ENCODE data around the gene A4GALT. TPM values are rescaled to one million over a fixed set of nuclear protein-coding genes. Genes with fewer than 3 reads are reported as not detected.
A peak's percentile ranks its signal among the peaks of the same experiment; 100 is the strongest.

Gene A4GALT
- total RNA-seq, 2 experiments from 2014 or later = not detected

GRCh38 chr22:42651134-42651533, 69.5 kb downstream of the A4GALT start:
- H3K27me3 ChIP-seq (ENCODE audit: control insufficient read depth in 1 of 2, insufficient read depth in 2 of 2, low read length in 2 of 2) = peaks cover 0 to 2% of the 10 kb centered on the region in 2 experiments
- H3K36me3 Mint-ChIP-seq (ENCODE audit: low read depth) = peaks cover 5% of the 10 kb centered on the region
- H3K27ac ChIP-seq (ENCODE audit: low read depth in 1 of 2, low read length in 2 of 2) = no peak overlapping the region
- H3K4me1 Mint-ChIP-seq (ENCODE audit: low read depth) = peaks cover 14% of the 10 kb centered on the region
- ChIA-PET POLR2A (no interaction called here), CTCF (no interaction called here)
- peak overlapping the region; percentile 65 for H3K4me3 Mint-ChIP-seq
- no peaks in the 10 kb centered on the region for H3K9me3 Mint-ChIP-seq
- no peaks in the 10 kb centered on the region for H3K9me3 ChIP-seq (ENCODE audit: control insufficient read depth in 1 of 2, insufficient read depth in 1 of 2, low read length in 2 of 2)
- no peaks in the 10 kb centered on the region for H3K27me3 Mint-ChIP-seq
- ATAC-seq (ENCODE audit: poor library complexity) = no peak
- no peak overlapping the region for H3K4me3 ChIP-seq (ENCODE audit: low read length)
- H3K27ac Mint-ChIP-seq = peak overlapping the region; percentile 49
- peaks cover 3% of the 10 kb centered on the region for H3K36me3 ChIP-seq (ENCODE audit: insufficient read depth, low read length)
- intact Hi-C loops (cut with DNase I, micrococcal nuclease) = no loop called here
- no peak for TF ChIP-seq CTCF (IDR thresholded peaks at IDR 0.05)
- no peak for DNase-seq
- H3K4me1 ChIP-seq (ENCODE audit: insufficient read depth, low read length) = peaks cover 34% of the 10 kb centered on the region

- ATAC-seq (ENCODE audit: poor library complexity) (peak; percentile 76), DNase-seq (peak; percentile 50 to 88 (median 72))
- peaks cover 3% of the 10 kb centered on the region for H3K36me3 ChIP-seq (ENCODE audit: insufficient read depth, low read length)
- no peaks in the 10 kb centered on the region for H3K27me3 Mint-ChIP-seq
- POLR2A ChIA-PET = interaction anchor here (0.8 to 4.9 kb wide), 8 partner anchors 29 to 1181 kb away, joined by 3 to 58 read pairs (median 3); partner anchors contain the start of genes ACO2, ARFGAP3, EFCAB6 and PACSIN2
- H3K9me3 Mint-ChIP-seq = no peaks in the 10 kb centered on the region
- CTCF ChIA-PET = no interaction called here
- peaks cover 49% of the 10 kb centered on the region for H3K4me1 ChIP-seq (ENCODE audit: insufficient read depth, low read length)
- peak within 1 kb of the TSS; percentile 38 to 66 for H3K27ac ChIP-seq (ENCODE audit: low read depth in 1 of 2, low read length in 2 of 2)
- peak within 1 kb of the TSS; percentile 98 for H3K27ac Mint-ChIP-seq
- H3K27me3 ChIP-seq (ENCODE audit: control insufficient read depth in 1 of 2, insufficient read depth in 2 of 2, low read length in 2 of 2) = peaks cover 0 to under 1% of the 10 kb centered on the region in 2 experiments
- intact Hi-C loops (cut with DNase I, micrococcal nuclease) = loop anchor here (1.0 to 2.0 kb wide), 2 partner anchors 35 kb away; partner anchors contain the start of gene POLDIP3 (in 2 of the 2)
- no peaks in the 10 kb centered on the region for H3K9me3 ChIP-seq (ENCODE audit: control insufficient read depth in 1 of 2, insufficient read depth in 1 of 2, low read length in 2 of 2)
- peak within 1 kb of the TSS; percentile 82 for H3K4me3 ChIP-seq (ENCODE audit: low read length)
- peaks cover 5% of the 10 kb centered on the region for H3K36me3 Mint-ChIP-seq (ENCODE audit: low read depth)
- peaks cover 27% of the 10 kb centered on the region for H3K4me1 Mint-ChIP-seq (ENCODE audit: low read depth)
- peak within 1 kb of the TSS; percentile 99 for H3K4me3 Mint-ChIP-seq
- no peak for TF ChIP-seq CTCF (IDR thresholded peaks at IDR 0.05)
Observed at GRCh38 chr22:42649246-42650099, 71.2 kb downstream of the A4GALT start, which contains the start of gene CYB5R3. Gene CYB5R3, minus strand, starts transcription at chr22:42649392. Its CDS starts 77 bp downstream, at chr22:42649315.

GRCh38 chr22:42648368-42649245, 72.1 kb downstream of the A4GALT start:
- peak overlapping the region; percentile 98 for H3K27ac Mint-ChIP-seq
- peaks cover 32% of the 10 kb centered on the region for H3K4me1 Mint-ChIP-seq (ENCODE audit: low read depth)
- Histone ChIP-seq H3K4me1 (ENCODE audit: insufficient read depth, low read length) (peaks cover 56% of the 10 kb centered on the region), H3K9me3 (ENCODE audit: control insufficient read depth in 1 of 2, insufficient read depth in 1 of 2, low read length in 2 of 2) (no peaks in the 10 kb centered on the region), H3K27ac (ENCODE audit: low read depth in 1 of 2, low read length in 2 of 2) (peak overlapping the region; percentile 22 to 36), H3K4me3 (ENCODE audit: low read length) (peak overlapping the region; percentile 68), H3K27me3 (ENCODE audit: control insufficient read depth in 1 of 2, insufficient read depth in 2 of 2, low read length in 2 of 2) (no peaks in the 10 kb centered on the region), H3K36me3 (ENCODE audit: insufficient read depth, low read length) (peaks cover 3% of the 10 kb centered on the region)
- peak in 11 of 14 experiments; percentile 11 to 65 (median 25) for DNase-seq
- POLR2A ChIA-PET = interaction anchor here (0.7 to 4.9 kb wide), 9 partner anchors 28 to 1180 kb away, joined by 3 to 58 read pairs (median 3); partner anchors contain the start of genes ACO2, ARFGAP3, EFCAB6 and PACSIN2
- H3K9me3 Mint-ChIP-seq = no peaks in the 10 kb centered on the region
- peak; percentile 42 for ATAC-seq (ENCODE audit: poor library complexity)
- intact Hi-C loops (cut with DNase I, micrococcal nuclease) = loop anchor here (1.0 to 2.0 kb wide), 2 partner anchors 34 kb away; partner anchors contain the start of gene POLDIP3 (in 2 of the 2)
- peak overlapping the region; percentile 99 for H3K4me3 Mint-ChIP-seq
- CTCF ChIA-PET = no interaction called here
- no peak for TF ChIP-seq CTCF (IDR thresholded peaks at IDR 0.05)
- H3K36me3 Mint-ChIP-seq (ENCODE audit: low read depth) = peaks cover 10% of the 10 kb centered on the region
- H3K27me3 Mint-ChIP-seq = no peaks in the 10 kb centered on the region

Data from CD4-positive, alpha-beta T cell (primary cell).